Mesothelial cell of epicardium (in vitro differentiated cells): ENCODE results near the gene SBSN. TPM values are rescaled to one million over a fixed set of nuclear protein-coding genes. Genes with fewer than 3 reads are reported as not detected.
A peak's percentile ranks its signal among the peaks of the same experiment; 100 is the strongest.

Source experiments
- DNase-seq, 2 experiments: peaks; one replicate each; pipeline ENCODE4 v3.0.0; 2021; ENCODE audit warnings: low spot score in 2 of 2; ENCODE audit not compliant: unreplicated experiment in 2 of 2
- H3K27ac Mint-ChIP-seq: 2 replicates; pipeline ENCODE4 v1.8.0; 2021; ENCODE audit warnings: mixed read lengths
- H3K27me3 Mint-ChIP-seq: 2 replicates; pipeline ENCODE4 v1.8.0; 2021; ENCODE audit warnings: low read depth, mixed read lengths
- H3K36me3 Mint-ChIP-seq: 2 replicates; pipeline ENCODE4 v1.8.0; 2021; ENCODE audit warnings: mixed read lengths
- H3K4me1 Mint-ChIP-seq: 2 replicates; pipeline ENCODE4 v1.8.0; 2021; ENCODE audit warnings: mixed read lengths
- H3K4me3 Mint-ChIP-seq: 2 replicates; pipeline ENCODE4 v1.8.0; 2021; ENCODE audit warnings: mild to moderate bottlenecking, moderate library complexity, mixed read lengths
- H3K9me3 Mint-ChIP-seq: 2 replicates; pipeline ENCODE4 v1.8.0; 2021; ENCODE audit warnings: mixed read lengths
- CTCF ChIP-seq: fragments of 200-600 bp; sonication (generic); IDR thresholded peaks from one replicate; pipeline ENCODE4 v1.5.0; 2021; ENCODE audit warnings: antibody characterized with exemption; ENCODE audit not compliant: unreplicated experiment
- total RNA-seq: library from RNA; stranded (reverse); gene quantifications from 3 replicates; pipeline ENCODE4 v1.2.1, GENCODE V29; 2021

Gene SBSN
- total RNA-seq, 1 donor from 2014 or later = 0.49 TPM

DNA sequence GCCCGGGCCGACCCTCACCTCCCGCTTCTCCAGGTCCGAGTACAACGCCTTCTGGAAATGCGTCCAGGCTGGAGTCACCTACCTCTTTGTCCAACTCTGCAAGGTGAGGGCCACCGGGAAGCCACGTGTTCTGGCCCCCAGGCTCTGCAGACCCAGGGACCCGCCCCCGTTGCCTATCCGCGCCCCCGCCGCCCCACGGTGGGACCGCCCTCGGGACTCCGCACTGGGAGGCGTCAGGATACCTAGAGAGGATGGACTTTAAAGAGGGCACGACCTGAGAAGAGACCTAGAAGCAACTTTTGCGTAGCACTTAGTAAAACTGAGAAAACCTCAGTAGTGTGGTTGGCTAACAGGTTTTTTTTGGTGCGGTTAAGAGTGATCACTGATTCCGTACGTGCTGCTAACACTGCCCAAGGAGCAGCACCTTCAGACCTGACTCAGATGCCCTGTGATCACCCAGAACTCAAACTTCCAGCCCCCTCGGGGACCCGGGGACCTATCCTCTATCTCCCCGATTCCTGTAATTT lies 17.8 kb upstream of the SBSN start:
- no peaks in the 10 kb centered on the region for H3K27me3 Mint-ChIP-seq

GRCh38 chr19:35545001-35545854 lies 17.1 kb upstream of the SBSN start, which contains the start of gene TMEM147:
Gene TMEM147, plus strand, starts transcription at chr19:35545626. Its CDS starts 114 bp downstream, at chr19:35545740.
- H3K27ac Mint-ChIP-seq = peak within 1 kb of the TSS; percentile 96
- H3K9me3 Mint-ChIP-seq = no peaks in the 10 kb centered on the region
- no peaks in the 10 kb centered on the region for H3K27me3 Mint-ChIP-seq
- H3K4me3 Mint-ChIP-seq = peak within 1 kb of the TSS; percentile 93
- H3K4me1 Mint-ChIP-seq = peaks cover 24% of the 10 kb centered on the region
- peak; percentile 82 to 89 for DNase-seq
- TF ChIP-seq CTCF = no peak
- H3K36me3 Mint-ChIP-seq = peaks cover 4% of the 10 kb centered on the region

More for the DNA sequence above, 17.8 kb upstream of the SBSN start:
- DNase-seq = peak in 1 of 2 experiments; percentile 66
- TF ChIP-seq CTCF = no peak
- H3K9me3 Mint-ChIP-seq = no peaks in the 10 kb centered on the region
- peaks cover 24% of the 10 kb centered on the region for H3K4me1 Mint-ChIP-seq
- H3K36me3 Mint-ChIP-seq = peaks cover 4% of the 10 kb centered on the region
- peak overlapping the region; percentile 93 for H3K4me3 Mint-ChIP-seq
- H3K27ac Mint-ChIP-seq = peak overlapping the region; percentile 96

DNA sequence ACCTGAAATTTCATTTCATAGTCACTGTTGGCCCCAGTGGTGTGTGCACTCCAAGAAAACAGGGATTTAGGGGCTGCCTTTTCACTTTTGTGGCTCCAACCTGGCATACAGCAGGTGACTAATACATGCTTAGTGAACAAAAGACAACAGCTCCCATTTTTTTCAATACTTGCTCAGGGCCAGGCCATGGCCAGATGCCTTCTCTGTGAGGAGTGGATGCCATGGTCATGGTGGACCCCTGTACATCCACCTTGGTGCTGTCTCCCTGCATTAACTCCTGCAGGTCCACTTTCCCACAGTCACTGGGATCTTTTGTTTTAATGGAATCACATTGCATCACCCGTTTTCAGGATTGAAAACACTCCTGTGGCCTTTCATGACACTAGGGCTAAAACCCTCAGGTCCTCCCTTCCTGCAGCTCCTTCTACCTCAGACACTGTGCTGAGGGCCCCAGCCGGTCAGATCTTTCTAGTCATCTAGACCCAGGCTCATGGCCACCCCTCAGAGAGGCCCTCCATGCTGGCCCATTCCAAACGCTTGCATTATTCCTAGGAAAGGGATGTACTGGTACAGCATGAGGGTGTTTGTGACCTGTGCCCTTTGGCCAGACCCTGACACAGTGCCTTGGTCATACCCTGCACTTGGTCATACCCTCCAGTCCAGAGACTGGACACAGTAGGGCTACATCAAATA lies 16.1 kb upstream of the SBSN start:
- Mint-ChIP-seq H3K27me3 (no peaks in the 10 kb centered on the region), H3K27ac (peak overlapping the region; percentile 77), H3K36me3 (peaks cover 4% of the 10 kb centered on the region), H3K4me1 (peaks cover 24% of the 10 kb centered on the region), H3K9me3 (no peaks in the 10 kb centered on the region), H3K4me3 (peak overlapping the region; percentile 93)
- no peak for DNase-seq
- no peak for TF ChIP-seq CTCF

DNA sequence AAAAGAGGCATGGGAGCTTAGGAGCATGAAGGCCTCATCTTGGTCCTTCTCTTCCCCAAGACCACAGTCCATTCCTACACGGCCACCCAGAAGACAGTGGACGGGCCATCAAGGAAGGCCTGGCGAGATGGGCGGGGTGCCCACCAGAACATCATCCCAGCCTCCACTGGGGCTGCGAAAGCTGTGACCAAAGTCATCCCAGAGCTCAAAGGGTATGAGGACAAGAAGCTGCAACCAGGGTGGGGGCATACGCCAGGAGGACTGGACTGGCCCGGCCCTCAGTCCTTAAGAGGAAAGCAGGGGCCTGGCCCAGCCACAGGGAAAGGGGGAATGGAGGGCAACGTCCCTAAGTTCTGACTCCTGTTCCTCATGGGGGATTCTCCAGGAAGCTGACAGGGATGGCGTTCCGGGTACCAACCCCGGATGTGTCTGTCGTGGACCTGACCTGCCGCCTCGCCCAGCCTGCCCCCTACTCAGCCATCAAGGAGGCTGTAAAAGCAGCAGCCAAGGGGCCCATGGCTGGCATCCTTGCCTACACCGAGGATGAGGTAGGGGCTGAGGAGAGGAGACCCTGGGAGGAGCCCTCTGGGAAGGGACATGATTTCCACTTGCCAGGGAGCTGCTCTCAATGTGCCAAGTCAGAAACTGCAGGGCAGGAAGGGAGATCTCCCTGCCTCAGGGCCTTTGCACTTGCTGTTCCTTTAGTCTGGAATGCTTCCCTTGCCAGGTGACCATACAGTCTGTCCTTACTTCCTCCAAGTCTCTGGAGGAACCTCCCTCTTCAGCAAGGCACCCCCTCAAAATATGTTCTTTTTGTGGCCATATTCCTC lies 15.4 kb upstream of the SBSN start:
- H3K27me3 Mint-ChIP-seq = no peaks in the 10 kb centered on the region
- no peak for TF ChIP-seq CTCF
- H3K36me3 Mint-ChIP-seq = peaks cover 4% of the 10 kb centered on the region
- no peak for DNase-seq
- no peak overlapping the region for H3K27ac Mint-ChIP-seq
- peak overlapping the region; percentile 93 for H3K4me3 Mint-ChIP-seq
- no peaks in the 10 kb centered on the region for H3K9me3 Mint-ChIP-seq
- H3K4me1 Mint-ChIP-seq = peaks cover 24% of the 10 kb centered on the region

- H3K4me1 Mint-ChIP-seq = peaks cover 21% of the 10 kb centered on the region
- H3K27me3 Mint-ChIP-seq = no peaks in the 10 kb centered on the region
- H3K27ac Mint-ChIP-seq = no peak overlapping the region
- no peak for DNase-seq
- TF ChIP-seq CTCF = no peak
- peaks cover 4% of the 10 kb centered on the region for H3K36me3 Mint-ChIP-seq
- H3K4me3 Mint-ChIP-seq = no peak overlapping the region
- H3K9me3 Mint-ChIP-seq = no peaks in the 10 kb centered on the region
Observed at GRCh38 chr19:35542209-35542608, 14.1 kb upstream of the SBSN start.
